ENCODE measurements around the gene METTL6.
A peak's percentile ranks its signal among the peaks of the same experiment; 100 is the strongest.
"Not testable (repeated sequence)": the region's sequence is repeated elsewhere in the genome, so short reads cannot be mapped to it uniquely, and the experiment has no call there.

Gene METTL6

GRCh38 chr3:15410966-15411365, 16.4 kb downstream of the METTL6 start:
- in situ Hi-C loops (cut with MboI; ENCODE audit: low pct_unique_long_range_greater_than_20kb, low sequenced_read_pairs): loop anchor here (25.0 kb wide), 1 partner anchor 474 kb away; the partner anchor contains the start of gene NR2C2

GRCh38 chr3:15409774-15410173, 17.6 kb downstream of the METTL6 start:
- in situ Hi-C loops (cut with MboI; ENCODE audit: low pct_unique_long_range_greater_than_20kb, low sequenced_read_pairs): loop anchor here (25.0 kb wide), 1 partner anchor 472 kb away; the partner anchor contains the start of gene NR2C2
- DNase-seq: no peak

More at GRCh38 chr3:15410966-15411365, 16.4 kb downstream of the METTL6 start:
- DNase-seq: not testable (repeated sequence)

GRCh38 chr3:15409239-15409638, 18.1 kb downstream of the METTL6 start:
- in situ Hi-C loops (cut with MboI; ENCODE audit: low pct_unique_long_range_greater_than_20kb, low sequenced_read_pairs): loop anchor here (25.0 kb wide), 1 partner anchor 472 kb away; the partner anchor contains the start of gene NR2C2
- DNase-seq: no peak

- peak; percentile 66 for DNase-seq
- in situ Hi-C loops (cut with MboI; ENCODE audit: low pct_unique_long_range_greater_than_20kb, low sequenced_read_pairs): loop anchor here (25.0 kb wide), 1 partner anchor 468 kb away; the partner anchor contains the start of gene NR2C2
Measured at GRCh38 chr3:15405448-15406050, 21.8 kb downstream of the METTL6 start.

GRCh38 chr3:15404767-15405166, 22.6 kb downstream of the METTL6 start:
- no peak for DNase-seq
- in situ Hi-C loops (cut with MboI; ENCODE audit: low pct_unique_long_range_greater_than_20kb, low sequenced_read_pairs): loop anchor here (25.0 kb wide), 1 partner anchor 467 kb away; the partner anchor contains the start of gene NR2C2

- in situ Hi-C loops (cut with MboI; ENCODE audit: low pct_unique_long_range_greater_than_20kb, low sequenced_read_pairs): loop anchor here (25.0 kb wide), 1 partner anchor 467 kb away; the partner anchor contains the start of gene NR2C2
- DNase-seq: no peak
Measured at GRCh38 chr3:15403965-15404364, 23.4 kb downstream of the METTL6 start.

- in situ Hi-C loops (cut with MboI; ENCODE audit: low pct_unique_long_range_greater_than_20kb, low sequenced_read_pairs): loop anchor here (25.0 kb wide), 1 partner anchor 466 kb away; the partner anchor contains the start of gene NR2C2
- no peak for DNase-seq
Measured at GRCh38 chr3:15403495-15403894, 23.8 kb downstream of the METTL6 start.

DNA sequence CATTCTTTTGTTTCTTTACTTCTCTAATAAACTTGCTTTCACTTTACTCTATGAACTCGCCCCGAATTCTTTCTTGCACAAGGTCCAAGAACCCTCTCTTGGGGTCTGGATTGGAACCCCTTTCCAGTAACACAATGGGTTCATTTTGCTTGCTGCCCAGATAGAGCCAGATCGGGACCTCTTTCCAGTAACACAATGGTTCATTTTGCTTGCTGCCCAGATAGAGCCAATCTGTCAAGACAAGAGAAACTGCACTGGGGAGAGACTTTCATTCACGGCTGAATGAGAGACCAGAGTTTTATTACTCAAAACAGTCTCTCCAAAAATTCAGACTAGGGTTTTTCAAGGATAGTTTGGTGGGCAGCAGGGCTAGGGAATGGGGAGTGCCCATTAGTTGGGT, 25.4 kb downstream of the METTL6 start:
- no peak for DNase-seq
- in situ Hi-C loops (cut with MboI; ENCODE audit: low pct_unique_long_range_greater_than_20kb, low sequenced_read_pairs): loop anchor here (25.0 kb wide), 1 partner anchor 465 kb away; the partner anchor contains the start of gene NR2C2

DNA sequence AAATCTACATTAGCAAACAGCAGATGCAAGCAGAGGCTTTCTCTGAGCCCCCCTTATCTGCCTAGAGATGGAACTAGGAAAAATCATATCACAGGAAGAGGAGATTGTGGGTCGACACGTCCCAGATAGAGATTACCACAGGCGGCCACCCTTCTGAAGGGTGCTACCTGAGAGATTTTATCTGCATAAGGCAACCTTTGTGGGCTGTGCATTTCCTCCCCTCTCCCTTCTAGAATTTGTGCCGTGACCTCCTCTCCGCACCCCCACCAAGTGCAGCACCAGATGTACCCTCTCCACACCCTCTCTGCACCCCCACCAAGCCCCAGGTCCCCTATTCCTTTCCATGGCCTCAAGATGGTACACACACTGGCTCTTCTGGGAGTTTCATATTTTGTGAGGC, 27.4 kb downstream of the METTL6 start:
- DNase-seq: no peak
- in situ Hi-C loops (cut with MboI; ENCODE audit: low pct_unique_long_range_greater_than_20kb, low sequenced_read_pairs): loop anchor here (25.0 kb wide), 2 partner anchors 288 to 463 kb away; partner anchors contain the start of gene NR2C2

GRCh38 chr3:15398731-15399133, 28.6 kb downstream of the METTL6 start:
- peak; percentile 76 for DNase-seq
- in situ Hi-C loops (cut with MboI; ENCODE audit: low pct_unique_long_range_greater_than_20kb, low sequenced_read_pairs): loop anchor here (25.0 kb wide), 1 partner anchor 286 kb away; no protein-coding TSS in a partner anchor

DNA sequence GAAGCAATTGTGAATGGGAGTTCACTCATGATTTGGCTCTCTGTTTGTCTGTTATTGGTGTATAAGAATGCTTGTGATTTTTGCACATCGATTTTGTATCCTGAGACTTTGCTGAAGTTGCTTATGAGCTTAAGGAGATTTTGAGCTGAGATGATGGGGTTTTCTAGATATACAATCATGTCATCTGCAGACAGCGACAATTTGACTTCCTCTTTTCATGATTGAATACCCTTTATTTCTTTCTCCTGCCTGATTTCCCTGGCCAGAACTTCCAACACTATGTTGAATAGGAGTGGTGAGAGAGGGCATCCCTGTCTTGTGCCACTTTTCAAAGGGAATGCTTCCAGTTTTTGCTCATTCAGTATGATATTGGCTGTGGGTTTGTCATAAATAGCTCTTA, 34.1 kb downstream of the METTL6 start:
- not testable (repeated sequence) for DNase-seq
- in situ Hi-C loops (cut with MboI; ENCODE audit: low pct_unique_long_range_greater_than_20kb, low sequenced_read_pairs): loop anchor here (25.0 kb wide), 1 partner anchor 281 kb away; no protein-coding TSS in a partner anchor

GRCh38 chr3:15391007-15391406, 36.3 kb downstream of the METTL6 start:
- in situ Hi-C loops (cut with MboI; ENCODE audit: low pct_unique_long_range_greater_than_20kb, low sequenced_read_pairs): loop anchor here (25.0 kb wide), 1 partner anchor 279 kb away; no protein-coding TSS in a partner anchor
- DNase-seq: no peak

DNA sequence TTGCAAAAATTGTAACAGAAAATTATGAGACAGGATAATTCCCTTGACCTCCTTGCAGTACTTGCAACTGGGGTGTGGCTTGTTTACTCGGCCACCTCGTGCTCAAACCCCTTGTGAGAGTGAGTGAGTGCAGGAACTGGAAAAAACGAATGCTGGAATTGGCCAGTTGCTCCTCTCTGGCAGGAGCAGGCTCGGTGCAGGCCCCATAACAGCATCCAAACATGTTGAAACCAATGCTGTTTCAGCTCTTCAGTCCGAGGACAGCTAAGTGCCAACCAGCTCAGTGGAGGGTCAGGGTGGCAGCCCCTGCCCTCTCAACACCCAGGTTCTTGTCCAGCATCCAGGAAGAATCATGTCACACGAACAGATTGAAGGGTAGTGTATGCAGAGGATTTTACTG, 36.9 kb downstream of the METTL6 start:
- in situ Hi-C loops (cut with MboI; ENCODE audit: low pct_unique_long_range_greater_than_20kb, low sequenced_read_pairs): loop anchor here (25.0 kb wide), 1 partner anchor 278 kb away; no protein-coding TSS in a partner anchor
- no peak for DNase-seq

GRCh38 chr3:15388335-15388734, 39.0 kb downstream of the METTL6 start:
- not testable (repeated sequence) for DNase-seq
- in situ Hi-C loops (cut with MboI; ENCODE audit: low pct_unique_long_range_greater_than_20kb, low sequenced_read_pairs): loop anchor here (10.0 to 25.0 kb wide), 2 partner anchors 124 to 276 kb away; no protein-coding TSS in a partner anchor

DNA sequence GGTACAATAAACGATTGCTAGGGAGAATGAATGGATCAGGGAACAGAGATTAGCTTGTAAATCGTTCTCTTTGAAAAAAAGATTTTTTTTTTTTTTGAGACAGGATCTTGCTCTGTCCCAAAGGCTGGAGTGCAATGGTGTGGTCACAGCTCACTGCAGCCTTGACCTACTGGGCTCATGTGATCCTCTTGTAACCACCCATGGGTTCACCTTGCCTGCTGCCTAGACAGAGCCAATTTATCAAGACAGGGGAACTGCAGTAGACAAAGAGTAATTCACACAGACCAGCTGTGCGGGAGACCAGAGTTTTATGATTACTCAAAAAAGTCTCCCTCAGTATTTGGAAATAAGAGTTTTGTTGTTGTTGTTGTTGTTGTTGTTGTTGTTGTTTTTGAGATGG, 39.6 kb downstream of the METTL6 start:
- in situ Hi-C loops (cut with MboI; ENCODE audit: low pct_unique_long_range_greater_than_20kb, low sequenced_read_pairs): loop anchor here (10.0 to 25.0 kb wide), 2 partner anchors 123 to 275 kb away; no protein-coding TSS in a partner anchor
- DNase-seq: no peak

GRCh38 chr3:15387171-15387581, 40.2 kb downstream of the METTL6 start:
- in situ Hi-C loops (cut with MboI; ENCODE audit: low pct_unique_long_range_greater_than_20kb, low sequenced_read_pairs): loop anchor here (10.0 to 25.0 kb wide), 2 partner anchors 122 to 275 kb away; no protein-coding TSS in a partner anchor
- DNase-seq: no peak

GRCh38 chr3:15386654-15386955, 40.7 kb downstream of the METTL6 start:
- in situ Hi-C loops (cut with MboI; ENCODE audit: low pct_unique_long_range_greater_than_20kb, low sequenced_read_pairs): loop anchor here (10.0 to 25.0 kb wide), 2 partner anchors 122 to 274 kb away; no protein-coding TSS in a partner anchor
- DNase-seq: not testable (repeated sequence)

DNA sequence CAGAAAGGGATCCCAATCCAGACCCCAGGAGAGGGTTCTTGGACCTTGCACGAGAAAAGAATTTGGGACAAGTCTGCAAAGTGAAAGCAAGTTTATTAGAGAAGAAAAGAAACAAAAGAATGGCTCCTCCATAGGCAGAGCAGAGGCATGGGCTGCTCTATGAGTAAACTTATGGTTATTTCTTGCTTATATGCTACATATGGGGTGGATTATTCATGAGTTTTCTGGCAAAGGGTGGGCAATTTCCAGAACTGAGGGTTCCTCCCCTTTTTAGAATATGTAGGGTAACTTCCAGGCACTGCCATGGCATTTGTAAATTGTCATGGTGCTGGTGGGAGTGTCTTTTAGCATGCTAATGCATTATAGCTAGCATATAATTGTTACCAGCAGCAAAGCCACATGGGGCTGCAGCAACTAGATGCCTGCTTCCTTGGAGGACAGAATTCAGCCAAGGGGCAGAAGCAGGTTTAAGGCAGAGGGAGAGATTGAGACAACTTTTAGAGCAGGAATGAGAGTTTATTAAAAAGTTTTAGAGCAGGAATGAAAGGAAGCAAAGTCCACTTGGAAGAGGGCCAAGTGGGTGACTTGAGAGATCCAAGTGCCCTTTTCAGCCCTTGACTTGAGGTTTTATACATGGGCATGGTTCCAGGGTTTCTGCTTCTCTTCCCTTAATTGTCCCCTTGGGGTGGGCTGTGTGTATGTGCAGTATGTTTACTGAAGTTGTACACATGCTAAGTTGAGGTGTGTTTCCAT, 41.3 kb downstream of the METTL6 start:
- in situ Hi-C loops (cut with MboI; ENCODE audit: low pct_unique_long_range_greater_than_20kb, low sequenced_read_pairs): loop anchor here (10.0 to 25.0 kb wide), 2 partner anchors 121 to 274 kb away; no protein-coding TSS in a partner anchor
- DNase-seq: no peak

- not testable (repeated sequence) for DNase-seq
- in situ Hi-C loops (cut with MboI; ENCODE audit: low pct_unique_long_range_greater_than_20kb, low sequenced_read_pairs): loop anchor here (10.0 to 25.0 kb wide), 2 partner anchors 120 to 273 kb away; no protein-coding TSS in a partner anchor
Measured at GRCh38 chr3:15385238-15385695, 42.1 kb downstream of the METTL6 start.

Data from KBM-7 (cell line).